Keratinocyte (primary cell): Measurements from ENCODE around the gene COPG1.

Experiments used
- EZH2 ChIP-seq: IDR thresholded peaks from one replicate; pipeline ENCODE4 v1.6.1; 2012; ENCODE audit warnings: inconsistent platforms, mild to moderate bottlenecking, low read length, moderate library complexity
- TF ChIP-seq, protein P1 (sequence below), 3 experiments: IDR thresholded peaks in 1 of 3; conservative IDR thresholded peaks in 1 of 3; optimal IDR thresholded peaks in 1 of 3; 2 replicates in 2 of 3; 3 replicates in 1 of 3; pipeline versions ENCODE3 to v1.5.1; 2011; ENCODE audit warnings: low read length in 3 of 3, mild to moderate bottlenecking in 3 of 3, moderate library complexity in 2 of 3, control low read depth in 1 of 3, inconsistent platforms in 1 of 3; ENCODE audit not compliant: insufficient read depth in 2 of 3; ENCODE audit errors: extremely low read depth in 1 of 3

GRCh38 chr3:129233538-129233937 is 15.9 kb upstream of the COPG1 start:
- TF ChIP-seq, protein P1, sequence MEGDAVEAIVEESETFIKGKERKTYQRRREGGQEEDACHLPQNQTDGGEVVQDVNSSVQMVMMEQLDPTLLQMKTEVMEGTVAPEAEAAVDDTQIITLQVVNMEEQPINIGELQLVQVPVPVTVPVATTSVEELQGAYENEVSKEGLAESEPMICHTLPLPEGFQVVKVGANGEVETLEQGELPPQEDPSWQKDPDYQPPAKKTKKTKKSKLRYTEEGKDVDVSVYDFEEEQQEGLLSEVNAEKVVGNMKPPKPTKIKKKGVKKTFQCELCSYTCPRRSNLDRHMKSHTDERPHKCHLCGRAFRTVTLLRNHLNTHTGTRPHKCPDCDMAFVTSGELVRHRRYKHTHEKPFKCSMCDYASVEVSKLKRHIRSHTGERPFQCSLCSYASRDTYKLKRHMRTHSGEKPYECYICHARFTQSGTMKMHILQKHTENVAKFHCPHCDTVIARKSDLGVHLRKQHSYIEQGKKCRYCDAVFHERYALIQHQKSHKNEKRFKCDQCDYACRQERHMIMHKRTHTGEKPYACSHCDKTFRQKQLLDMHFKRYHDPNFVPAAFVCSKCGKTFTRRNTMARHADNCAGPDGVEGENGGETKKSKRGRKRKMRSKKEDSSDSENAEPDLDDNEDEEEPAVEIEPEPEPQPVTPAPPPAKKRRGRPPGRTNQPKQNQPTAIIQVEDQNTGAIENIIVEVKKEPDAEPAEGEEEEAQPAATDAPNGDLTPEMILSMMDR (optimal IDR thresholded peaks at IDR 0.05 in 1 of 3, IDR thresholded peaks at IDR 0.05 in 1 of 3, conservative IDR thresholded peaks at IDR 0.05 in 1 of 3; ENCODE audit: extremely low read depth in 1 of 3, insufficient read depth in 2 of 3, low read length in 3 of 3): no peak
- TF ChIP-seq EZH2: no peak
